Measurements from ENCODE around the gene RIT2.

- TF ChIP-seq POLR2AphosphoS5 (IDR thresholded peaks at IDR 0.05; ENCODE audit: low read depth, low read length) (no peak), POLR2A (IDR thresholded peaks at IDR 0.05; ENCODE audit: low read depth, low read length) (no peak), TAF1 (IDR thresholded peaks at IDR 0.05; ENCODE audit: borderline replicate concordance, low read depth, low read length) (no peak)
Observed at GRCh38 chr18:42872838-42873237, 242.6 kb downstream of the RIT2 start.
